ENCODE results near the gene CFAP70. TPM values are rescaled to one million over a fixed set of nuclear protein-coding genes. Genes with fewer than 3 reads are reported as not detected.

Gene CFAP70
- total and polyA plus RNA-seq, 2 of the 8 experiments (the other 6 are each of a cell fraction or from before 2014, with no cell fraction given), result 0.21 to 0.30 TPM

DNA sequence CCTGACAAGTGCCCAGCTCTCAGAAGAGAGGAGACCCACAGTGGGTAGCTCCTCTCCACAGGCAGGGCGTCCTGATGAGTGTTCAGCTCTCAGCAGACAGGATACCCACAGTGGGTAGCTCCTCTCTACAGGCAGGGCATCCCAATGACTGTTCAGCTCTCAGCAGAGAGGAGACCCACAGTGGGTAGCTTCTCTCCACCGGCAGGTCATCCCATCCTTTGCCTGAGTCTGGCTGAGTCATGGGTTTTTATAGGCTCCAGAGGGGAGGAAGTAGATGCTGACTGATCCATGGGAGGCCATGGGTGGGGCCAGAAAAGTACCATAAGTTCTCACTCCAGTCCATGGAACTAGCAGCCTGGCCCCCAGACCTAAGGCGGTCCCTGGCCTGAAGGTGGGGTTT lies 18.5 kb downstream of the CFAP70 start:
- no peak overlapping the region for H3K18ac ChIP-seq (ENCODE audit: extremely low read depth, low read length)
- H3K23ac ChIP-seq (ENCODE audit: insufficient read length), result no peak overlapping the region
- POLR2A ChIA-PET (ENCODE audit: partially characterized antibody), result interaction anchor here (0.9 to 1.5 kb wide), 3 partner anchors 9 to 93 kb away, joined by 4 to 6 read pairs (median 4); partner anchors contain the start of genes CFAP70 and DNAJC9
- no peak overlapping the region for H3K4me2 ChIP-seq (ENCODE audit: insufficient read depth in 1 of 2, low read depth in 2 of 2, low read length in 2 of 2)
- H2AK5ac ChIP-seq (ENCODE audit: low read depth, low read length), result no peak overlapping the region
- H4K5ac ChIP-seq (ENCODE audit: insufficient read length, low read depth, low read length), result no peak overlapping the region
- FAIRE-seq (no peak), DNase-seq (ENCODE audit: low read depth in 1 of 2, low spot score in 2 of 2) (no peak)
- no peak overlapping the region for H2AFZ ChIP-seq (ENCODE audit: low read length)
- no peaks in the 10 kb centered on the region for H3K79me2 ChIP-seq (ENCODE audit: control insufficient read depth in 1 of 2, insufficient read depth in 2 of 2, low read length in 2 of 2)
- H3K27ac ChIP-seq (ENCODE audit: low read depth, low read length), result no peak overlapping the region
- H3K27me3 ChIP-seq (replicated peaks in 1 of 4; ENCODE audit: control insufficient read depth in 3 of 4, extremely low read depth in 1 of 4, insufficient read depth in 3 of 4, low read length in 3 of 4), result no peaks in the 10 kb centered on the region
- no peak overlapping the region for H3K4me3 ChIP-seq (ENCODE audit: extremely low read depth in 1 of 4, insufficient read depth in 2 of 4, low read depth in 3 of 4, low read length in 4 of 4)
- no peak overlapping the region for H2BK12ac ChIP-seq (ENCODE audit: low read depth, low read length)
- H3K23me2 ChIP-seq (ENCODE audit: low read depth, low read length), result no peaks in the 10 kb centered on the region
- no peaks in the 10 kb centered on the region for H3K79me1 ChIP-seq (ENCODE audit: low read depth, low read length)
- H3K9me3 ChIP-seq (ENCODE audit: insufficient read depth in 2 of 2, low read depth in 1 of 2, low read length in 1 of 2), result no peaks in the 10 kb centered on the region
- H2BK5ac ChIP-seq (ENCODE audit: low read depth, low read length), result no peak overlapping the region
- H2BK15ac ChIP-seq (ENCODE audit: low read length), result no peak overlapping the region
- 95% methylated on average over 3 of the region's 3 CpGs; no CpG with 5 or more reads in 1 of the 2 experiments for WGBS, 2 experiments (ENCODE audit: extremely low coverage in 1 of 2, insufficient coverage in 1 of 2, insufficient read length in 1 of 2, insufficient replicate concordance in 2 of 2, low coverage in 1 of 2, low lambda C conversion rate in 2 of 2, missing lambda C conversion rate in 1 of 2)
- 0 out of 2 replicates have a peak overlapping the region, but pooled peaks have one; percentile 14 for H4K8ac ChIP-seq (ENCODE audit: extremely low read depth, insufficient read depth, low read length)
- no peaks in the 10 kb centered on the region; a peak in 1 of 7 replicates for H3K4me1 ChIP-seq (replicated peaks in 1 of 4; ENCODE audit: control insufficient read depth in 3 of 4, insufficient read depth in 4 of 4, low read length in 3 of 4)
- no peak overlapping the region for H2BK20ac ChIP-seq (ENCODE audit: low read length)
- no peak overlapping the region for H3K9ac ChIP-seq (replicated peaks in 1 of 4; ENCODE audit: extremely low read depth in 1 of 4, low read depth in 3 of 4, low read length in 3 of 4)
- no peak overlapping the region for H3K56ac ChIP-seq (replicated peaks; ENCODE audit: insufficient read length, low read depth, low read length)
- H4K91ac ChIP-seq (replicated peaks; ENCODE audit: insufficient read length, low read length), result no peak overlapping the region
- no peak overlapping the region for H3K14ac ChIP-seq (ENCODE audit: insufficient read length)
- H4K20me1 ChIP-seq (replicated peaks in 1 of 2; ENCODE audit: control insufficient read depth in 1 of 2, insufficient read depth in 2 of 2, low read length in 2 of 2), result no peaks in the 10 kb centered on the region
- H3K36me3 ChIP-seq (ENCODE audit: control insufficient read depth in 2 of 4, insufficient read depth in 4 of 4, low read length in 3 of 4), result no peaks in the 10 kb centered on the region
- H2BK120ac ChIP-seq (replicated peaks; ENCODE audit: low read depth, low read length), result no peak overlapping the region
- no peak overlapping the region for H3K4ac ChIP-seq (replicated peaks; ENCODE audit: insufficient read length, low read depth, low read length)
- CTCF ChIA-PET (ENCODE audit: partially characterized antibody), result interaction anchor here (0.9 kb wide), 1 partner anchor 86 kb away, joined by 3 read pairs; no protein-coding TSS in a partner anchor
- TF ChIP-seq POU5F1 (IDR thresholded peaks at IDR 0.05; ENCODE audit: low read depth, low read length) (no peak), MAFK (IDR thresholded peaks at IDR 0.05; ENCODE audit: low read depth, low read length) (no peak), RBBP5 (IDR thresholded peaks at IDR 0.05; ENCODE audit: borderline replicate concordance, low read depth, low read length) (no peak), TAF1 (IDR thresholded peaks at IDR 0.05; ENCODE audit: low read depth, low read length) (no peak), SIN3A (conservative IDR thresholded peaks at IDR 0.05 in 1 of 2, IDR thresholded peaks at IDR 0.05 in 1 of 2; ENCODE audit: low read depth in 1 of 2, low read length in 2 of 2) (no peak), E2F6 (IDR thresholded peaks at IDR 0.05) (no peak), POLR2AphosphoS5 (IDR thresholded peaks at IDR 0.05; ENCODE audit: low read depth, low read length) (no peak), CHD1 (IDR thresholded peaks at IDR 0.05; ENCODE audit: low read depth, low read length) (no peak), EZH2 (IDR thresholded peaks at IDR 0.05; ENCODE audit: low read depth, low read length, severe bottlenecking) (no peak), SP2 (IDR thresholded peaks at IDR 0.05; ENCODE audit: low read length) (no peak), SUZ12 (IDR thresholded peaks at IDR 0.05; ENCODE audit: low read length) (no peak)
- TF ChIP-seq, protein P1, sequence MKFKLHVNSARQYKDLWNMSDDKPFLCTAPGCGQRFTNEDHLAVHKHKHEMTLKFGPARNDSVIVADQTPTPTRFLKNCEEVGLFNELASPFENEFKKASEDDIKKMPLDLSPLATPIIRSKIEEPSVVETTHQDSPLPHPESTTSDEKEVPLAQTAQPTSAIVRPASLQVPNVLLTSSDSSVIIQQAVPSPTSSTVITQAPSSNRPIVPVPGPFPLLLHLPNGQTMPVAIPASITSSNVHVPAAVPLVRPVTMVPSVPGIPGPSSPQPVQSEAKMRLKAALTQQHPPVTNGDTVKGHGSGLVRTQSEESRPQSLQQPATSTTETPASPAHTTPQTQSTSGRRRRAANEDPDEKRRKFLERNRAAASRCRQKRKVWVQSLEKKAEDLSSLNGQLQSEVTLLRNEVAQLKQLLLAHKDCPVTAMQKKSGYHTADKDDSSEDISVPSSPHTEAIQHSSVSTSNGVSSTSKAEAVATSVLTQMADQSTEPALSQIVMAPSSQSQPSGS (IDR thresholded peaks at IDR 0.05; ENCODE audit: low read length), result no peak
